KMS-11 (cell line): ENCODE data around the gene RALGAPA1.
"Not testable (repeated sequence)": the region's sequence is repeated elsewhere in the genome, so short reads cannot be mapped to it uniquely, and the experiment has no call there.

Experiments used
- H2AFZ ChIP-seq: fragments of 200-600 bp; sonication (generic); 2 replicates; pipeline ENCODE4 v1.6.1; 2016; ENCODE audit warnings: antibody characterized with exemption, mixed run types, low read depth
- H3K27ac ChIP-seq: fragments of 200-600 bp; sonication (generic); 2 replicates; pipeline ENCODE4 v1.6.1; 2016; ENCODE audit warnings: mild to moderate bottlenecking, mixed run types
- H3K27me3 ChIP-seq: fragments of 200-600 bp; sonication (generic); 2 replicates; pipeline ENCODE4 v1.6.1; 2017; ENCODE audit warnings: mild to moderate bottlenecking, low read depth, mixed run types, moderate library complexity; ENCODE audit not compliant: insufficient read depth
- H3K36me3 ChIP-seq: fragments of 200-600 bp; sonication (generic); 2 replicates; pipeline ENCODE4 v1.6.1; 2017; ENCODE audit warnings: mild to moderate bottlenecking, mixed run types; ENCODE audit not compliant: insufficient read depth
- H3K4me1 ChIP-seq: fragments of 200-600 bp; sonication (generic); 2 replicates; pipeline ENCODE4 v1.6.1; 2016; ENCODE audit warnings: mild to moderate bottlenecking, low read depth, mixed run types; ENCODE audit not compliant: poor library complexity, severe bottlenecking
- H3K4me2 ChIP-seq: fragments of 200-600 bp; sonication (generic); 2 replicates; pipeline ENCODE4 v1.7.0; 2016; ENCODE audit warnings: mild to moderate bottlenecking, mixed run types
- H3K4me3 ChIP-seq: fragments of 200-600 bp; sonication (generic); IDR thresholded peaks from 2 replicates; pipeline ENCODE4 v1.6.1; 2017; ENCODE audit warnings: low read depth, low read length, mixed read lengths; ENCODE audit not compliant: insufficient read depth
- H3K79me2 ChIP-seq: fragments of 200-600 bp; sonication (generic); 2 replicates; pipeline ENCODE4 v1.6.1; 2016; ENCODE audit warnings: low read depth, mixed run types; ENCODE audit not compliant: insufficient read depth
- H3K9ac ChIP-seq: fragments of 200-600 bp; sonication (generic); 2 replicates; pipeline ENCODE4 v1.6.1; 2016; ENCODE audit warnings: mild to moderate bottlenecking, mixed run types
- H4K20me1 ChIP-seq: fragments of 200-600 bp; sonication (generic); 2 replicates; pipeline ENCODE4 v1.6.1; 2016; ENCODE audit warnings: mild to moderate bottlenecking, mixed run types; ENCODE audit not compliant: insufficient read depth
- CTCF ChIP-seq: fragments of 200-600 bp; sonication (generic); conservative IDR thresholded peaks from 2 replicates; pipeline ENCODE4 v1.6.1; 2017; ENCODE audit warnings: low read depth, mild to moderate bottlenecking, antibody characterized with exemption, low read length, moderate library complexity, mixed read lengths

Gene RALGAPA1

GRCh38 chr14:35617500-35617899 lies 191.6 kb downstream of the RALGAPA1 start:
- no peak overlapping the region for H3K9ac ChIP-seq
- no peak overlapping the region for H3K4me3 ChIP-seq
- no peak for TF ChIP-seq CTCF
- no peak overlapping the region for H2AFZ ChIP-seq
- no peaks in the 10 kb centered on the region for H3K27me3 ChIP-seq
- H3K4me2 ChIP-seq = no peak overlapping the region
- no peak overlapping the region for H3K27ac ChIP-seq
- H4K20me1 ChIP-seq = no peaks in the 10 kb centered on the region
- no peaks in the 10 kb centered on the region for H3K4me1 ChIP-seq
- H3K79me2 ChIP-seq = no peaks in the 10 kb centered on the region
- no peaks in the 10 kb centered on the region for H3K36me3 ChIP-seq

- H3K4me1 ChIP-seq = no peaks in the 10 kb centered on the region
- no peaks in the 10 kb centered on the region for H3K79me2 ChIP-seq
- no peak overlapping the region for H3K27ac ChIP-seq
- H2AFZ ChIP-seq = no peak overlapping the region
- H4K20me1 ChIP-seq = no peaks in the 10 kb centered on the region
- H3K4me2 ChIP-seq = no peak overlapping the region
- no peak overlapping the region for H3K9ac ChIP-seq
- TF ChIP-seq CTCF = no peak
- H3K36me3 ChIP-seq = no peaks in the 10 kb centered on the region
- no peak overlapping the region for H3K4me3 ChIP-seq
- H3K27me3 ChIP-seq = no peaks in the 10 kb centered on the region
Observed at GRCh38 chr14:35607380-35607779, 201.7 kb downstream of the RALGAPA1 start.

GRCh38 chr14:35600253-35600652 lies 208.8 kb downstream of the RALGAPA1 start:
- no peaks in the 10 kb centered on the region for H4K20me1 ChIP-seq
- H3K27ac ChIP-seq = no peak overlapping the region
- no peak for TF ChIP-seq CTCF
- no peak overlapping the region for H3K4me2 ChIP-seq
- no peaks in the 10 kb centered on the region for H3K4me1 ChIP-seq
- no peak overlapping the region for H3K9ac ChIP-seq
- H2AFZ ChIP-seq = no peak overlapping the region
- H3K4me3 ChIP-seq = no peak overlapping the region
- no peaks in the 10 kb centered on the region for H3K27me3 ChIP-seq
- no peaks in the 10 kb centered on the region for H3K36me3 ChIP-seq
- no peaks in the 10 kb centered on the region for H3K79me2 ChIP-seq

- Histone ChIP-seq H4K20me1 (no peaks in the 10 kb centered on the region), H3K4me1 (no peaks in the 10 kb centered on the region), H3K4me3 (no peak overlapping the region), H3K9ac (no peak overlapping the region), H3K4me2 (no peak overlapping the region), H2AFZ (no peak overlapping the region), H3K27me3 (no peaks in the 10 kb centered on the region), H3K79me2 (no peaks in the 10 kb centered on the region), H3K27ac (no peak overlapping the region), H3K36me3 (no peaks in the 10 kb centered on the region)
- TF ChIP-seq CTCF = no peak
Observed at GRCh38 chr14:35594616-35595015, 214.5 kb downstream of the RALGAPA1 start.

GRCh38 chr14:35587373-35587772 lies 221.7 kb downstream of the RALGAPA1 start:
- not testable (repeated sequence) for H2AFZ ChIP-seq, H3K4me2 ChIP-seq, H3K4me3 ChIP-seq, H3K9ac ChIP-seq, H3K36me3 ChIP-seq, H3K79me2 ChIP-seq, H3K4me1 ChIP-seq, H3K27ac ChIP-seq, H4K20me1 ChIP-seq, H3K27me3 ChIP-seq
